B cell (primary cell): ENCODE data around the gene DBX1. TPM values are rescaled to one million over a fixed set of nuclear protein-coding genes. Genes with fewer than 3 reads are reported as not detected.

Source experiments
- ATAC-seq: fragments of 200-7000 bp; cut with Tn5 transposase; one replicate; pipeline ENCODE4 v1.10.0; 2021; ENCODE audit warnings: low read depth, mild to moderate bottlenecking, moderate number of reproducible peaks, moderate library complexity
- CTCF ChIA-PET: fragments of 350-600 bp; sonication (Branson Sonifier 250); formaldehyde crosslinking; loops from one replicate; lab custom pipeline; 2021; ENCODE audit warnings: antibody characterized with exemption, inconsistent platforms; lab: Charles Lee
- POLR2A ChIA-PET: fragments of 350-600 bp; sonication (Branson Sonifier 250); formaldehyde crosslinking; loops from one replicate; lab custom pipeline; 2021; ENCODE audit warnings: antibody characterized with exemption; lab: Charles Lee
- DNase-seq: peaks from one replicate; pipeline ENCODE4 v3.0.0; 2013
- H2AFZ ChIP-seq: 2 replicates; pipeline ENCODE4 v1.6.1; 2012; ENCODE audit warnings: mild to moderate bottlenecking, low read depth, low read length; ENCODE audit not compliant: insufficient read depth, poor library complexity, severe bottlenecking
- H3K27ac ChIP-seq, 2 donors: 1 replicate in 1 of 2; 2 replicates in 1 of 2; pipeline ENCODE4 v1.5.1; 2012 to 2013; ENCODE audit warnings: low read length in 2 of 2, mild to moderate bottlenecking in 2 of 2, moderate library complexity in 1 of 2
- H3K27me3 ChIP-seq, 4 experiments: fragments of 200-600 bp in 1 of 4; sonication (generic) in 1 of 4; replicated peaks in 1 of 4; 1 replicate in 2 of 4; 2 replicates in 2 of 4; pipeline versions ENCODE4 v1.6.1 to v1.7.0; 2013 to 2016; ENCODE audit warnings: low read length in 3 of 4, mild to moderate bottlenecking in 2 of 4, mixed read lengths in 1 of 4, moderate library complexity in 1 of 4; ENCODE audit not compliant: insufficient read depth in 4 of 4, control insufficient read depth in 3 of 4; ENCODE audit errors: control extremely low read depth in 1 of 4
- H3K36me3 ChIP-seq, 2 experiments: replicated peaks in 1 of 2; 1 replicate in 1 of 2; 2 replicates in 1 of 2; pipeline versions ENCODE4 v1.6.1 to v1.7.1; 2013; ENCODE audit warnings: low read length in 1 of 2; ENCODE audit not compliant: insufficient read depth in 2 of 2, control insufficient read depth in 1 of 2; ENCODE audit errors: control extremely low read depth in 1 of 2, extremely low read depth in 1 of 2
- H3K4me1 ChIP-seq, 2 donors: fragments of 200-600 bp in 1 of 2; sonication (generic) in 1 of 2; 1 replicate in 1 of 2; 2 replicates in 1 of 2; pipeline versions ENCODE4 v1.5.1 to v1.6.1; 2013 to 2017; ENCODE audit warnings: low read length in 2 of 2; ENCODE audit not compliant: control insufficient read depth in 2 of 2, insufficient read depth in 2 of 2
- H3K4me2 ChIP-seq: replicated peaks from 2 replicates; pipeline ENCODE3; 2012; ENCODE audit warnings: mild to moderate bottlenecking, low read depth, low read length; ENCODE audit not compliant: poor library complexity, severe bottlenecking
- H3K4me3 ChIP-seq, 5 experiments: fragments of 200-600 bp in 1 of 5; sonication (generic) in 1 of 5; 1 replicate in 3 of 5; 2 replicates in 2 of 5; pipeline versions ENCODE4 v1.5.1 to v1.7.0; 2011 to 2016; ENCODE audit warnings: low read length in 4 of 5, mild to moderate bottlenecking in 4 of 5, low read depth in 2 of 5, control low read depth in 1 of 5, moderate library complexity in 1 of 5; ENCODE audit not compliant: insufficient read depth in 1 of 5; ENCODE audit errors: control extremely low read depth in 1 of 5, extremely low read depth in 1 of 5
- H3K79me2 ChIP-seq: fragments of 200-600 bp; sonication (generic); one replicate; pipeline ENCODE4 v1.6.0; 2016; ENCODE audit warnings: low read length; ENCODE audit not compliant: control insufficient read depth, insufficient read depth
- H3K9ac ChIP-seq: fragments of 200-600 bp; sonication (generic); 2 replicates; pipeline ENCODE4 v1.6.1; 2017; ENCODE audit warnings: mild to moderate bottlenecking, low read length, moderate library complexity
- H3K9me3 ChIP-seq, 3 donors: one replicate each; pipeline versions ENCODE4 v1.6.1 to v1.7.1; 2013; ENCODE audit warnings: low read length in 2 of 3; ENCODE audit not compliant: control insufficient read depth in 2 of 3, insufficient read depth in 1 of 3; ENCODE audit errors: control extremely low read depth in 1 of 3
- H4K20me1 ChIP-seq: 2 replicates; pipeline ENCODE4 v1.6.0; 2012; ENCODE audit warnings: mild to moderate bottlenecking, low read length; ENCODE audit not compliant: insufficient read depth, control insufficient read depth, poor library complexity, severe bottlenecking
- H3K27ac Mint-ChIP-seq: one replicate; pipeline ENCODE4 v1.8.0; 2021; ENCODE audit warnings: mixed read lengths
- H3K27me3 Mint-ChIP-seq: one replicate; pipeline ENCODE4 v1.8.0; 2021; ENCODE audit warnings: mixed read lengths
- H3K4me1 Mint-ChIP-seq: one replicate; pipeline ENCODE4 v1.8.0; 2021; ENCODE audit warnings: mixed read lengths
- H3K4me3 Mint-ChIP-seq: one replicate; pipeline ENCODE4 v1.8.0; 2021; ENCODE audit warnings: mixed read lengths
- H3K9me3 Mint-ChIP-seq: one replicate; pipeline ENCODE4 v1.8.0; 2022; ENCODE audit warnings: mixed read lengths; ENCODE audit not compliant: insufficient read depth
- CTCF ChIP-seq: fragments of 200-600 bp; IDR thresholded peaks from one replicate; pipeline ENCODE4 v1.8.0; 2022; ENCODE audit warnings: antibody characterized with exemption, mild to moderate bottlenecking
- EZH2 ChIP-seq: IDR thresholded peaks from 2 replicates; pipeline ENCODE4 v1.6.1; 2012; ENCODE audit warnings: borderline replicate concordance, low read depth, mild to moderate bottlenecking, moderate library complexity, low read length; ENCODE audit not compliant: insufficient read depth, poor library complexity, severe bottlenecking
- WGBS: methylation state at CpG from one replicate; pipeline ENCODE4 v1.1.5; 2013; ENCODE audit warnings: missing lambda C conversion rate; ENCODE audit not compliant: insufficient coverage; 5-methylcytosine and 5-hydroxymethylcytosine counted together
- intact Hi-C: fragments of 100-400 bp; cut with micrococcal nuclease; formaldehyde crosslinking; loops from one replicate; pipeline ENCODE4 v1.10.0; 2022
- polyA plus RNA-seq: library from polyadenylated mRNA; depleted of rRNA; stranded (reverse); fragments of >200 nt; gene quantifications from 2 replicates; pipeline ENCODE4 v1.2.3, GENCODE V29; 2012
- total RNA-seq, 2 donors: library from RNA; stranded (reverse); fragments of 120-200 nt in 1 of 2; gene quantifications; 1 replicate in 1 of 2; 2 replicates in 1 of 2; pipeline versions ENCODE4 v1.2.3 to v1.2.4, GENCODE V29; 2013 to 2022

DBX1 gene
- total and polyA plus RNA-seq, 2 donors (not counting 1 experiment from before 2014, with no cell fraction given) = not detected

DNA sequence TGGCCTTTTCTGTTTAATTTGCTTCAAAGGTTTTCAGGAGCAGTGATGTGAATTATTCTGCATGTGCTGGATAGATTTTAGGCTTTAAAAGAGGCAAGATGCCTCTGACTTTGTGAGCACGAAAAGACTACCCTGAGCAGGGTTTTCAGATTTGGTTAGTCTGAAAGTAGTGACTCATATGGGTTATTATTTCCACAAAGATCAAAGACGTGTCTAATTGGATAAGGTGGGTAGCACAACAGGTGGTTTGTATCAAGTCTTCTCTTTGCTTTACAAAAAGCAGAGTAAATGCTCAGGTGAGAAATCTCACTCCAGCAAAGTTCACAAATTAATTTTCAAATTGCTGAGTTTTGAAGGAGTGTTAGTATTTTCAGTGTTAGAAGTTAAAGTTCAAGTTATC is 37.6 kb upstream of the DBX1 start:
- intact Hi-C loops = no loop called here
- no peaks in the 10 kb centered on the region for H3K4me1 Mint-ChIP-seq
- H3K9me3 ChIP-seq = no peaks in the 10 kb centered on the region
- no peak overlapping the region for H3K4me3 ChIP-seq
- no peak overlapping the region for H3K27ac ChIP-seq
- no peak overlapping the region for H2AFZ ChIP-seq
- WGBS = 33% methylated on average over 1 of the region's 2 CpGs
- H4K20me1 ChIP-seq = no peaks in the 10 kb centered on the region
- H3K9ac ChIP-seq = no peak overlapping the region
- H3K27me3 ChIP-seq = peaks cover 0 to 5% (median 0%) of the 10 kb centered on the region in 4 experiments
- TF ChIP-seq EZH2 (no peak), CTCF (no peak)
- peaks cover 20% of the 10 kb centered on the region for H3K27me3 Mint-ChIP-seq
- DNase-seq = no peak
- no peak overlapping the region for H3K27ac Mint-ChIP-seq
- no peaks in the 10 kb centered on the region for H3K36me3 ChIP-seq
- H3K4me1 ChIP-seq = no peaks in the 10 kb centered on the region
- no peaks in the 10 kb centered on the region for H3K79me2 ChIP-seq
- H3K9me3 Mint-ChIP-seq = no peaks in the 10 kb centered on the region
- H3K4me3 Mint-ChIP-seq = no peak overlapping the region
- no peak overlapping the region for H3K4me2 ChIP-seq
- ATAC-seq = no peak
- ChIA-PET POLR2A (no interaction called here), CTCF (no interaction called here)

DNA sequence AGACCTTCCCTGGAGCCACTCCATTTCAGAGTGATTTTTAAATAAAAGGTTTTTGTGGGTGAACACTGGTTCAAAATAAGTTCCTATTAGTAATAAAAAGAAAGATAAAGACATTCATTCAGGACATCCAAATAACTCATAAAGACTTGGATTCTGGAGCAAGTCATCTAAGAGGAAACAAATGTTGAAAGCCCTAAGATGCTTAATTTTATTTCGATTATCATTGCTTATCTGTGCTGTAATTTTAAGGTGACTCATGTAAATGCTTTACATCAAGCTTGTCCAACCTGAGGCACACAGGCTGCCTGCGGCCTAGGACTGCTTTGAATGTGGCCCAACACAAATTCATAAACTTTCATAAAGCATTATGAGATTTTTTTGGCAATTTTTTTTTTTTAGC is 34.2 kb upstream of the DBX1 start:
- intact Hi-C loops = no loop called here
- Mint-ChIP-seq H3K4me1 (no peaks in the 10 kb centered on the region), H3K27me3 (peaks cover 13% of the 10 kb centered on the region), H3K27ac (no peak overlapping the region), H3K4me3 (no peak overlapping the region), H3K9me3 (no peaks in the 10 kb centered on the region)
- ATAC-seq = no peak
- no peak for DNase-seq
- no peak overlapping the region for H3K4me2 ChIP-seq
- H3K9ac ChIP-seq = no peak overlapping the region
- H2AFZ ChIP-seq = no peak overlapping the region
- no peaks in the 10 kb centered on the region for H3K27me3 ChIP-seq
- ChIA-PET POLR2A (no interaction called here), CTCF (no interaction called here)
- no peaks in the 10 kb centered on the region for H3K36me3 ChIP-seq
- no peaks in the 10 kb centered on the region for H4K20me1 ChIP-seq
- WGBS = no CpG with 5 or more reads among the region's 2 CpGs
- H3K9me3 ChIP-seq = no peaks in the 10 kb centered on the region
- H3K4me3 ChIP-seq = no peak overlapping the region
- TF ChIP-seq EZH2 = no peak
- TF ChIP-seq CTCF = no peak
- no peak overlapping the region for H3K27ac ChIP-seq
- H3K79me2 ChIP-seq = no peaks in the 10 kb centered on the region
- no peaks in the 10 kb centered on the region for H3K4me1 ChIP-seq
